ENCODE measurements around the gene RNF26. TPM values are rescaled to one million over a fixed set of nuclear protein-coding genes. Genes with fewer than 3 reads are reported as not detected.

RNF26 gene
- 29.4 to 41.1 TPM (median 37.7 TPM) in 5 replicates for total RNA-seq (2022; extraction: Qiagen RNA extraction)

GRCh38 chr11:119334174-119334930, at the start of gene RNF26:
Gene RNF26 (plus strand): TSS chr11:119334527. CDS start chr11:119335123, 596 bp downstream.

GRCh38 chr11:119316729-119317591, 17.4 kb upstream of the RNF26 start, which contains the start of gene MCAM:
Gene MCAM (minus strand): TSS chr11:119317130. CDS start chr11:119317101, 29 bp downstream.

GRCh38 chr11:119340335-119341221, 6.3 kb downstream of the RNF26 start, which contains the start of gene C1QTNF5:
Gene C1QTNF5 (minus strand): TSS chr11:119340883. CDS start chr11:119340397, 486 bp downstream.

DNA sequence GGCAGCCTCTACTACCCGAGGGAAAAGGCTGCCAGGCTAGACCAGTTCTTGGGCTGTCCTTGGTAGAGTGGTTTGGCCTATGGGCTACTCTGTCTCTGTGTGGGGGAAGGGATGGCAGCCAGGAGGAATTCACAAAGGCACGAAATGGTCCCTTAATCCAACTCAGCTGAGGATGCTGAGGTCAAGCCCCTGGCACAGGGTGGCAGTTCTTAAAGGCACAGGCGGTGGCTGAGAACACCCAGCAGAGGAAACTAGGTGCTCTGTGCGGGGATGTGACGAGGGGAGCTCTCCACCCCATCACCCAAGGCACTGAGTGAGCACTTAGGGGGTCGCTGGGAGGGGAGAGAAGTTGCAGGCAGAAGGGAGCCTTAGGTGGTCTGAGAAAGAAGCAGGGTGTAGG, 12.3 kb downstream of the RNF26 start, which contains the start of gene MFRP:
MFRP (minus strand) TSS at position 101 of the 400 bp plus-strand sequence. CDS start 192 bp downstream, outside the sequence.

GRCh38 chr11:119381181-119381988, 47.1 kb downstream of the RNF26 start, which contains the start of gene USP2:
Gene USP2 (minus strand): TSS chr11:119381690. CDS start chr11:119373480, 8,210 bp downstream.

Other genes with a start within 250 kb of the RNF26 start
- 46.5 to 54.4 TPM (median 50.2 TPM) in 5 replicates for gene HMBS, start 249.6 kb upstream of the RNF26 start, total RNA-seq (2022; extraction: Qiagen RNA extraction)
- 34.2 to 44.0 TPM (median 39.7 TPM) in 5 replicates for gene DPAGT1, start 232.7 kb upstream of the RNF26 start, total RNA-seq (2022; extraction: Qiagen RNA extraction)
- 5.4 to 7.9 TPM (median 5.9 TPM) in 5 replicates for gene C2CD2L, start 227.2 kb upstream of the RNF26 start, total RNA-seq (2022; extraction: Qiagen RNA extraction)
- gene HINFP, start 212.9 kb upstream of the RNF26 start, total RNA-seq (2022; extraction: Qiagen RNA extraction): 10.7 to 12.8 TPM (median 12.0 TPM) in 5 replicates
- gene ABCG4, start 185.5 kb upstream of the RNF26 start, total RNA-seq (2022; extraction: Qiagen RNA extraction): 0.21 to 0.42 TPM (median 0.32 TPM) in 5 replicates
- 8.8 to 13.9 TPM (median 11.5 TPM) in 5 replicates for gene NLRX1, start 165.8 kb upstream of the RNF26 start, total RNA-seq (2022; extraction: Qiagen RNA extraction)
- 0.13 to 0.44 TPM (median 0.23 TPM) in 5 replicates for gene NHERF4, start 149.1 kb upstream of the RNF26 start, total RNA-seq (2022; extraction: Qiagen RNA extraction)
- gene CBL, start 128.2 kb upstream of the RNF26 start, total RNA-seq (2022; extraction: Qiagen RNA extraction): 6.0 to 9.8 TPM (median 8.4 TPM) in 5 replicates
- 9.8 to 13.2 TPM (median 11.5 TPM) in 5 replicates for gene MCAM, start 17.4 kb upstream of the RNF26 start, total RNA-seq (2022; extraction: Qiagen RNA extraction)
- not detected in 5 replicates for gene C1QTNF5, start 6.4 kb downstream of the RNF26 start, total RNA-seq (2022; extraction: Qiagen RNA extraction)
- gene MFRP, start 12.2 kb downstream of the RNF26 start, total RNA-seq (2022; extraction: Qiagen RNA extraction): not detected in 5 replicates
- 0.33 to 0.53 TPM (median 0.42 TPM) in 5 replicates for gene USP2, start 47.2 kb downstream of the RNF26 start, total RNA-seq (2022; extraction: Qiagen RNA extraction)
- gene THY1, start 88.6 kb downstream of the RNF26 start, total RNA-seq (2022; extraction: Qiagen RNA extraction): 11.6 to 15.3 TPM (median 13.7 TPM) in 5 replicates